Testis (tissue), 2 donors: ENCODE data around the gene SH3RF3.

Experiments used
- CTCF ChIP-seq, 3 experiments: fragments of 450-650 bp in 2 of 3; fragments of 200-600 bp in 1 of 3; sonication (generic) in 1 of 3; IDR thresholded peaks; one replicate each; pipeline ENCODE4 v1.5.1; 2016 to 2019; ENCODE audit warnings: antibody characterized with exemption in 3 of 3, mild to moderate bottlenecking in 2 of 3, moderate library complexity in 1 of 3
- POLR2A ChIP-seq: fragments of 450-650 bp; IDR thresholded peaks from one replicate; pipeline ENCODE4 v1.6.1; 2017; ENCODE audit warnings: antibody characterized with exemption, mild to moderate bottlenecking, moderate library complexity

DNA sequence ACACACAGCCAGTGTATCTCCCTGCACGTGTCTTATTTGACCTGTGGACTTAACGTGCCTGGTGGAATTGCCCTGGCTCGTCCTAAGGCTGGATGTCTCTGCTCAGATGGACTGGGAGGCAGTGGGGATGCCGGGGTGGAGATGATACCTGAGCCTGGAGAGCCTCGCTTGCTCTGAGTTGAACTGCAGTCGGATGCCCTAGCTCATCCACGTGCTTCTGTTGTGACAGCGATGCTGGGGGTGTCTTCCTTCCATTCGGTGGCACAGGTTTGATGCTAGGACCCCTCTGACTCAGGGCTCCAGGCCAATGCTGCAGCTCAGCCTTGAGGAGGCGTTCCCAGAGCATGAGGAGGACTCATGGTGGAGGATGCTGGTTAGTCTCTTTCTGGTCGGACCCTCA lies 117.6 kb downstream of the SH3RF3 start:
- no peak for TF ChIP-seq CTCF (IDR thresholded peaks at IDR 0.05)
- no peak for TF ChIP-seq POLR2A
